ENCODE measurements around the gene PSMG1.
"Not testable (repeated sequence)": the region's sequence is repeated elsewhere in the genome, so short reads cannot be mapped to it uniquely, and the experiment has no call there.

The PSMG1 gene

DNA sequence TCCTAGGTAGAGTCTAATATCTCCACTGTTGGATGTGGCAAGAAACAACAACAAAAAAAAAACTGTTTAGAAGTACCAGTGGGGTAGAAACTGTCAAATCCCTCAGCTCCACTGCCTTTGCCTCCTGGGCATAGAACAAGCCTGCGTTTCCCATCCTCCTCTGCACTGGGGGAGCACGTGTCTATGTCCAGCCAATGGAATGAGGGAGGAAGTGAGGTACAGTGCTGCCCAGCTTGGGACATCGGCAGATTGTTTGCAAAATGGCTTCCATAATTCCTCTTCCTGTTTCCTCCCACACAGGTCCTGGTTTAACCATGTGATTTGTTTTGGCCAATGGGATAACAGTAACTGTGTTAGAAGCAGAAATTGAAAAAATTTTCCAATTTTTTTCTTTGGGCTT is 39.1 kb downstream of the PSMG1 start:
- Histone ChIP-seq H3K27me3 (ENCODE audit: control insufficient read depth in 1 of 2, insufficient read depth in 2 of 2, low read length in 2 of 2) (no peaks in the 10 kb centered on the region), H3K9ac (ENCODE audit: low read depth in 1 of 2, low read length in 2 of 2) (no peak overlapping the region), H3K9me3 (ENCODE audit: control insufficient read depth in 1 of 2, low read length in 2 of 2) (no peaks in the 10 kb centered on the region), H3K4me3 (ENCODE audit: low read depth in 1 of 2, low read length in 2 of 2) (no peak overlapping the region), H3K36me3 (ENCODE audit: control insufficient read depth in 1 of 2, insufficient read depth in 2 of 2, low read length in 2 of 2) (no peaks in the 10 kb centered on the region), H3K27ac (ENCODE audit: low read depth, low read length) (no peak overlapping the region), H3K4me1 (ENCODE audit: control insufficient read depth in 1 of 2, insufficient read depth in 2 of 2, low read length in 2 of 2) (no peaks in the 10 kb centered on the region)

- Histone ChIP-seq H3K9me3 (ENCODE audit: control insufficient read depth in 1 of 2, low read length in 2 of 2) (no peaks in the 10 kb centered on the region), H3K27me3 (ENCODE audit: control insufficient read depth in 1 of 2, insufficient read depth in 2 of 2, low read length in 2 of 2) (no peaks in the 10 kb centered on the region), H3K27ac (ENCODE audit: low read depth, low read length) (no peak overlapping the region), H3K9ac (ENCODE audit: low read depth in 1 of 2, low read length in 2 of 2) (no peak overlapping the region), H3K4me1 (ENCODE audit: control insufficient read depth in 1 of 2, insufficient read depth in 2 of 2, low read length in 2 of 2) (no peaks in the 10 kb centered on the region), H3K36me3 (ENCODE audit: control insufficient read depth in 1 of 2, insufficient read depth in 2 of 2, low read length in 2 of 2) (no peaks in the 10 kb centered on the region), H3K4me3 (ENCODE audit: low read depth in 1 of 2, low read length in 2 of 2) (no peak overlapping the region)
Measured at GRCh38 chr21:39142972-39143371, 40.3 kb downstream of the PSMG1 start.

GRCh38 chr21:39141502-39141901 is 41.7 kb downstream of the PSMG1 start:
- Histone ChIP-seq H3K9me3 (ENCODE audit: control insufficient read depth in 1 of 2, low read length in 2 of 2) (no peaks in the 10 kb centered on the region), H3K4me3 (ENCODE audit: low read depth in 1 of 2, low read length in 2 of 2) (no peak overlapping the region), H3K4me1 (ENCODE audit: control insufficient read depth in 1 of 2, insufficient read depth in 2 of 2, low read length in 2 of 2) (peaks cover 0 to 7% of the 10 kb centered on the region in 2 donors), H3K36me3 (ENCODE audit: control insufficient read depth in 1 of 2, insufficient read depth in 2 of 2, low read length in 2 of 2) (no peaks in the 10 kb centered on the region), H3K9ac (ENCODE audit: low read depth in 1 of 2, low read length in 2 of 2) (no peak overlapping the region), H3K27ac (ENCODE audit: low read depth, low read length) (no peak overlapping the region), H3K27me3 (ENCODE audit: control insufficient read depth in 1 of 2, insufficient read depth in 2 of 2, low read length in 2 of 2) (no peaks in the 10 kb centered on the region)

- no peak overlapping the region for H3K4me3 ChIP-seq (ENCODE audit: low read depth in 1 of 2, low read length in 2 of 2)
- H3K27me3 ChIP-seq (ENCODE audit: control insufficient read depth in 1 of 2, insufficient read depth in 2 of 2, low read length in 2 of 2): no peaks in the 10 kb centered on the region
- no peak overlapping the region for H3K27ac ChIP-seq (ENCODE audit: low read depth, low read length)
- H3K36me3 ChIP-seq (ENCODE audit: control insufficient read depth in 1 of 2, insufficient read depth in 2 of 2, low read length in 2 of 2): no peaks in the 10 kb centered on the region
- H3K9me3 ChIP-seq (ENCODE audit: control insufficient read depth in 1 of 2, low read length in 2 of 2): no peaks in the 10 kb centered on the region
- peaks cover 0 to 7% of the 10 kb centered on the region in 2 donors for H3K4me1 ChIP-seq (ENCODE audit: control insufficient read depth in 1 of 2, insufficient read depth in 2 of 2, low read length in 2 of 2)
- no peak overlapping the region for H3K9ac ChIP-seq (ENCODE audit: low read depth in 1 of 2, low read length in 2 of 2)
Measured at GRCh38 chr21:39137248-39138178, 45.7 kb downstream of the PSMG1 start.

DNA sequence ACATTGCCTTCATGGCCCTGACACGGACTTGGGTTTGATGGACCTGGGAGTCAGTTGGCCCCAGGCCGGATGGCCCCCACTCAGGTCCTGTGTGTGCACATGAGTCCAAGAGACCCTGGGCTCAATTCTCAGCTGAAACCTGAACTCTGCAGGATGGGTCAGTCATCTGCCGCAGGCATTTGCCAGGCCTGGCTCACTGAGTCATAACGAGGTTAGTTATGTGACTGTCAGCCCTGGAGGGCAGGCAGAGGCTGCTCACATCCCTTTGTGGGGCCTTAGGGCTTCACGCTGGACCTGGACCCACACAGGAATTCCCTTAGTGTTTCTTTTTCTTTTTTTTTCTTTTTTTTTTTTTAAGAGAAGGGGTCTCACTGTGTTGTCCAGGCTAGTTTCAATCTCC is 46.5 kb downstream of the PSMG1 start:
- no peaks in the 10 kb centered on the region for H3K9me3 ChIP-seq (ENCODE audit: control insufficient read depth in 1 of 2, low read length in 2 of 2)
- H3K27ac ChIP-seq (ENCODE audit: low read depth, low read length): no peak overlapping the region
- no peaks in the 10 kb centered on the region for H3K36me3 ChIP-seq (ENCODE audit: control insufficient read depth in 1 of 2, insufficient read depth in 2 of 2, low read length in 2 of 2)
- no peak overlapping the region for H3K9ac ChIP-seq (ENCODE audit: low read depth in 1 of 2, low read length in 2 of 2)
- H3K4me1 ChIP-seq (ENCODE audit: control insufficient read depth in 1 of 2, insufficient read depth in 2 of 2, low read length in 2 of 2): peaks cover 0 to 7% of the 10 kb centered on the region in 2 donors
- H3K4me3 ChIP-seq (ENCODE audit: low read depth in 1 of 2, low read length in 2 of 2): no peak overlapping the region
- H3K27me3 ChIP-seq (ENCODE audit: control insufficient read depth in 1 of 2, insufficient read depth in 2 of 2, low read length in 2 of 2): no peaks in the 10 kb centered on the region

GRCh38 chr21:39136138-39136537 is 47.1 kb downstream of the PSMG1 start:
- H3K4me1 ChIP-seq (ENCODE audit: control insufficient read depth in 1 of 2, insufficient read depth in 2 of 2, low read length in 2 of 2); H3K27ac ChIP-seq (ENCODE audit: low read depth, low read length); H3K9me3 ChIP-seq (ENCODE audit: control insufficient read depth in 1 of 2, low read length in 2 of 2); H3K36me3 ChIP-seq (ENCODE audit: control insufficient read depth in 1 of 2, insufficient read depth in 2 of 2, low read length in 2 of 2); H3K27me3 ChIP-seq (ENCODE audit: control insufficient read depth in 1 of 2, insufficient read depth in 2 of 2, low read length in 2 of 2); H3K4me3 ChIP-seq (ENCODE audit: low read depth in 1 of 2, low read length in 2 of 2); H3K9ac ChIP-seq (ENCODE audit: low read depth in 1 of 2, low read length in 2 of 2): not testable (repeated sequence)

DNA sequence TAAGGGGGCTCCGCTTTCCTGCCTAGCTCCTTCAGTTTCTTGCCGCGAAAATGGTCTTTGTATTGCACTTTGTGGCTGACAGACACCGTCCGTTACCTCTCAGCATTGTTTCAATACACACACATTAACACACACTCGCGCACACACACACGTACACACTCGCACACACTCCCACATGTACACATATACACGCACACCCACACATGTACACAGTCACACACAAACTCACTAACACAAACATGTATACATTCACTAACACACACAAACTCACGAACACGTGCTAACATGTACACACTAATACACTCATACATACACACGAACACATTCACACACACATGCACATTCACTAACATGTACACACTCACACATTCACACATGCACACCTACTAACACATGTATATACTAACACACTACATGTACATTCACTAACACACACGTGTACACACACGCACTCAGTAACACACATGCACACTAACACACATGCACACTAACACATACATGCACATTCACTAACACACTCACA is 48.9 kb downstream of the PSMG1 start:
- no peak overlapping the region for H3K9ac ChIP-seq (ENCODE audit: low read depth in 1 of 2, low read length in 2 of 2)
- no peak overlapping the region for H3K27ac ChIP-seq (ENCODE audit: low read depth, low read length)
- H3K27me3 ChIP-seq (ENCODE audit: control insufficient read depth in 1 of 2, insufficient read depth in 2 of 2, low read length in 2 of 2): no peaks in the 10 kb centered on the region
- peaks cover 0 to 7% of the 10 kb centered on the region in 2 donors for H3K4me1 ChIP-seq (ENCODE audit: control insufficient read depth in 1 of 2, insufficient read depth in 2 of 2, low read length in 2 of 2)
- peaks cover 0 to 6% of the 10 kb centered on the region in 2 donors for H3K9me3 ChIP-seq (ENCODE audit: control insufficient read depth in 1 of 2, low read length in 2 of 2)
- no peaks in the 10 kb centered on the region for H3K36me3 ChIP-seq (ENCODE audit: control insufficient read depth in 1 of 2, insufficient read depth in 2 of 2, low read length in 2 of 2)
- no peak overlapping the region for H3K4me3 ChIP-seq (ENCODE audit: low read depth in 1 of 2, low read length in 2 of 2)

DNA sequence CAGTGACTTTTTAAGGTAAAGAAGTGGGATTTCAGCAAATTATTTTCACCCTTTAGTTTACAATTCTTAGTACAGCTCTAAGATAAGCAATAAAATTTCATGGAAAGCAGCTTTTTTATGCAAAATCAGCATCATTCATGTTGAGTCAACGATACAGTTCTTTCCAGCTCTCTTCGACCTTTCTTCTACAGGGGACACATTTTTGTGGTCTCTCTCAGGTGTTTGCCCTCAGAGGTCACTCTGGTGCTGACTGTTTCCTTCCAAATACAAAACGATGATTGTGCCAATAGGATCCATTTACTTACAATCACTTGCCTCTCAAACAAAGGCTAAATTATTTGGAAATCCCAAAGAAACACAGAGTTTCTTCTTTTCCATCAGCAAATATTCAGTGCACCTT is 51.0 kb downstream of the PSMG1 start:
- Histone ChIP-seq H3K4me1 (ENCODE audit: control insufficient read depth in 1 of 2, insufficient read depth in 2 of 2, low read length in 2 of 2) (peaks cover 0 to 2% of the 10 kb centered on the region in 2 donors), H3K9me3 (ENCODE audit: control insufficient read depth in 1 of 2, low read length in 2 of 2) (peaks cover 0 to 6% of the 10 kb centered on the region in 2 donors), H3K27me3 (ENCODE audit: control insufficient read depth in 1 of 2, insufficient read depth in 2 of 2, low read length in 2 of 2) (no peaks in the 10 kb centered on the region), H3K27ac (ENCODE audit: low read depth, low read length) (no peak overlapping the region), H3K9ac (ENCODE audit: low read depth in 1 of 2, low read length in 2 of 2) (no peak overlapping the region), H3K36me3 (ENCODE audit: control insufficient read depth in 1 of 2, insufficient read depth in 2 of 2, low read length in 2 of 2) (no peaks in the 10 kb centered on the region), H3K4me3 (ENCODE audit: low read depth in 1 of 2, low read length in 2 of 2) (no peak overlapping the region)

GRCh38 chr21:39131791-39132190 is 51.5 kb downstream of the PSMG1 start:
- Histone ChIP-seq H3K27me3 (ENCODE audit: control insufficient read depth in 1 of 2, insufficient read depth in 2 of 2, low read length in 2 of 2) (no peaks in the 10 kb centered on the region), H3K4me3 (ENCODE audit: low read depth in 1 of 2, low read length in 2 of 2) (no peak overlapping the region), H3K27ac (ENCODE audit: low read depth, low read length) (no peak overlapping the region), H3K9ac (ENCODE audit: low read depth in 1 of 2, low read length in 2 of 2) (no peak overlapping the region), H3K36me3 (ENCODE audit: control insufficient read depth in 1 of 2, insufficient read depth in 2 of 2, low read length in 2 of 2) (no peaks in the 10 kb centered on the region), H3K4me1 (ENCODE audit: control insufficient read depth in 1 of 2, insufficient read depth in 2 of 2, low read length in 2 of 2) (no peaks in the 10 kb centered on the region), H3K9me3 (ENCODE audit: control insufficient read depth in 1 of 2, low read length in 2 of 2) (peaks cover 0 to 6% of the 10 kb centered on the region in 2 donors)

DNA sequence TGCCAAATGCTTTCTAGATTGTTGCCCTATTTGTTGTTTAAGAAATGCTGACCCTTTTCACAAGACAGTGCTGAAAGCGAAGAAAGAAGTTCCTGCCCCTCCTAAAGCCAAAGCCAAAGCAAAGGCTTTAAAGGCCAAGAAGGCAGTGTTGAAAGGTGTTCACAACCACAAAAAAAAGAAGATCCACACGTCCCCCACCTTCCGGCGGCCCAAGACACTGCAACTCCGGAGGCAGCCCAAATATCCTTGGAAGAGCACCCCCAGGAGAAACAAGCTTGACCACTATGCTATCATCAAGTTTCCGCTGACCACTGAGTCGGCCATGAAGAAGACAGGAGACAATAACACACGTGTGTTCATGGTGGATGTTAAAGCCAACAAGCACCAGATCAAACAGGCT is 55.7 kb downstream of the PSMG1 start:
- H3K27ac ChIP-seq (ENCODE audit: low read depth, low read length): no peak overlapping the region
- no peaks in the 10 kb centered on the region for H3K27me3 ChIP-seq (ENCODE audit: control insufficient read depth in 1 of 2, insufficient read depth in 2 of 2, low read length in 2 of 2)
- peaks cover 0 to 6% of the 10 kb centered on the region in 2 donors for H3K9me3 ChIP-seq (ENCODE audit: control insufficient read depth in 1 of 2, low read length in 2 of 2)
- peaks cover 5 to 7% of the 10 kb centered on the region in 2 donors for H3K4me1 ChIP-seq (ENCODE audit: control insufficient read depth in 1 of 2, insufficient read depth in 2 of 2, low read length in 2 of 2)
- no peak overlapping the region for H3K9ac ChIP-seq (ENCODE audit: low read depth in 1 of 2, low read length in 2 of 2)
- H3K4me3 ChIP-seq (ENCODE audit: low read depth in 1 of 2, low read length in 2 of 2): no peak overlapping the region
- no peaks in the 10 kb centered on the region for H3K36me3 ChIP-seq (ENCODE audit: control insufficient read depth in 1 of 2, insufficient read depth in 2 of 2, low read length in 2 of 2)

Measured in duodenal mucosa (tissue), 2 donors.